H1 (cell line): ENCODE results near the gene CDC7.

ENCODE experiments used
- EGR1 ChIP-seq: IDR thresholded peaks from 2 replicates; pipeline ENCODE4 v1.6.1; 2011; ENCODE audit warnings: low read depth, low read length, borderline replicate concordance
- EP300 ChIP-seq, 2 experiments: IDR thresholded peaks; 1 replicate in 1 of 2; 2 replicates in 1 of 2; pipeline ENCODE4 v1.6.1; 2011 to 2012; ENCODE audit warnings: low read depth in 2 of 2, low read length in 2 of 2, mild to moderate bottlenecking in 2 of 2, borderline replicate concordance in 1 of 2, inconsistent platforms in 1 of 2, moderate library complexity in 1 of 2
- HDAC6 ChIP-seq: IDR thresholded peaks from one replicate; pipeline ENCODE4 v1.7.1; 2012; ENCODE audit warnings: low read depth, mild to moderate bottlenecking, inconsistent platforms, low read length, moderate library complexity
- POLR2A ChIP-seq, 2 experiments: IDR thresholded peaks; 1 replicate in 1 of 2; 2 replicates in 1 of 2; pipeline ENCODE4 v1.6.1; 2011; ENCODE audit warnings: low read depth in 2 of 2, low read length in 2 of 2, mild to moderate bottlenecking in 2 of 2; ENCODE audit errors: control extremely low read depth in 1 of 2
- POLR2AphosphoS5 ChIP-seq: IDR thresholded peaks from 2 replicates; pipeline ENCODE4 v1.6.1; 2011; ENCODE audit warnings: low read depth, low read length
- SUZ12 ChIP-seq: fragments of 200-600 bp; sonication (generic); IDR thresholded peaks from 2 replicates; pipeline ENCODE4 v1.6.1; 2012; ENCODE audit warnings: mild to moderate bottlenecking, inconsistent platforms, low read length, moderate library complexity, mixed read lengths
- TCF12 ChIP-seq: IDR thresholded peaks from 2 replicates; pipeline ENCODE4 v1.6.1; 2011; ENCODE audit warnings: low read depth, mild to moderate bottlenecking, low read length
- TF ChIP-seq, protein P1 (sequence below): IDR thresholded peaks from 2 replicates; pipeline ENCODE4 v1.6.1; 2011; ENCODE audit warnings: low read length, improper control_type of control experiment
- TF ChIP-seq, protein P2 (sequence below), 3 experiments: IDR thresholded peaks; 1 replicate in 2 of 3; 2 replicates in 1 of 3; pipeline versions ENCODE4 v1.5.1 to v1.6.1; 2011; ENCODE audit warnings: low read length in 3 of 3, mild to moderate bottlenecking in 3 of 3, inconsistent platforms in 2 of 3, low read depth in 1 of 3, moderate library complexity in 1 of 3; ENCODE audit not compliant: insufficient read depth in 1 of 3; ENCODE audit errors: control extremely low read depth in 1 of 3

DNA sequence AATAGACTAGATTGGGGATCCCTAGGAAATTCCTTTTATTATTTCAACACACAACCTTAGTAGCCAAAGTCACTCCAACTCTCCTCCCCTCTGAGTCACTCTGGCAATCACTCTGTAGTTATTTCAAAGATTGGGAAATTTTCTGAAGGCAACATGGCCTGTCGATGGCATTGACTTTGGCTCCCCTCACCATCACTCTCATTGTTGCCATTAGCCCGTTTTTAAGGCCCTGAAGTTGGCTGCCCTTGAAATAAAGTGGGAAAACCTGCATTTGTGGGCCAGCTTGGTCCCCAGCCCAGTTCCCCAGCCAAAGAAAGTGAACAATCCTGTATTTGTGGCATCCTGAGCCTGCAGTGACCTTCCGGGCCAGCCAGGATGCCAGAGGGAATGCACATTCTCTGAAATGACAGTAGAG lies 52.5 kb downstream of the CDC7 start:
- TF ChIP-seq, protein P1, sequence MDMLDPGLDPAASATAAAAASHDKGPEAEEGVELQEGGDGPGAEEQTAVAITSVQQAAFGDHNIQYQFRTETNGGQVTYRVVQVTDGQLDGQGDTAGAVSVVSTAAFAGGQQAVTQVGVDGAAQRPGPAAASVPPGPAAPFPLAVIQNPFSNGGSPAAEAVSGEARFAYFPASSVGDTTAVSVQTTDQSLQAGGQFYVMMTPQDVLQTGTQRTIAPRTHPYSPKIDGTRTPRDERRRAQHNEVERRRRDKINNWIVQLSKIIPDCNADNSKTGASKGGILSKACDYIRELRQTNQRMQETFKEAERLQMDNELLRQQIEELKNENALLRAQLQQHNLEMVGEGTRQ: no peak
- TF ChIP-seq EP300 (IDR thresholded peaks at IDR 0.05; ENCODE audit: borderline replicate concordance in 1 of 2, low read depth in 2 of 2, low read length in 2 of 2) (no peak), HDAC6 (no peak), POLR2AphosphoS5 (no peak), TCF12 (no peak), POLR2A (IDR thresholded peaks at IDR 0.05; ENCODE audit: control extremely low read depth in 1 of 2, low read depth in 2 of 2, low read length in 2 of 2) (no peak), EGR1 (no peak), SUZ12 (no peak)
- TF ChIP-seq, protein P2, sequence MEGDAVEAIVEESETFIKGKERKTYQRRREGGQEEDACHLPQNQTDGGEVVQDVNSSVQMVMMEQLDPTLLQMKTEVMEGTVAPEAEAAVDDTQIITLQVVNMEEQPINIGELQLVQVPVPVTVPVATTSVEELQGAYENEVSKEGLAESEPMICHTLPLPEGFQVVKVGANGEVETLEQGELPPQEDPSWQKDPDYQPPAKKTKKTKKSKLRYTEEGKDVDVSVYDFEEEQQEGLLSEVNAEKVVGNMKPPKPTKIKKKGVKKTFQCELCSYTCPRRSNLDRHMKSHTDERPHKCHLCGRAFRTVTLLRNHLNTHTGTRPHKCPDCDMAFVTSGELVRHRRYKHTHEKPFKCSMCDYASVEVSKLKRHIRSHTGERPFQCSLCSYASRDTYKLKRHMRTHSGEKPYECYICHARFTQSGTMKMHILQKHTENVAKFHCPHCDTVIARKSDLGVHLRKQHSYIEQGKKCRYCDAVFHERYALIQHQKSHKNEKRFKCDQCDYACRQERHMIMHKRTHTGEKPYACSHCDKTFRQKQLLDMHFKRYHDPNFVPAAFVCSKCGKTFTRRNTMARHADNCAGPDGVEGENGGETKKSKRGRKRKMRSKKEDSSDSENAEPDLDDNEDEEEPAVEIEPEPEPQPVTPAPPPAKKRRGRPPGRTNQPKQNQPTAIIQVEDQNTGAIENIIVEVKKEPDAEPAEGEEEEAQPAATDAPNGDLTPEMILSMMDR (IDR thresholded peaks at IDR 0.05; ENCODE audit: control extremely low read depth in 1 of 3, insufficient read depth in 1 of 3, low read depth in 1 of 3, low read length in 3 of 3): no peak
